Muscle layer of colon (tissue), 2 donors: ENCODE data around the gene PAPOLA.
A peak's percentile ranks its signal among the peaks of the same experiment; 100 is the strongest.

Experiments used
- H3K27ac ChIP-seq: one replicate; pipeline ENCODE4 v1.7.0; 2013; ENCODE audit warnings: low read depth, mild to moderate bottlenecking, low read length, moderate library complexity
- H3K27me3 ChIP-seq, 2 donors: one replicate each; pipeline ENCODE4 v1.7.0; 2013; ENCODE audit warnings: low read length in 2 of 2, mild to moderate bottlenecking in 2 of 2; ENCODE audit not compliant: insufficient read depth in 2 of 2, control insufficient read depth in 1 of 2
- H3K36me3 ChIP-seq: one replicate; pipeline ENCODE4 v1.7.0; 2013; ENCODE audit warnings: mild to moderate bottlenecking, low read length; ENCODE audit not compliant: insufficient read depth
- H3K4me1 ChIP-seq: one replicate; pipeline ENCODE4 v1.7.0; 2013; ENCODE audit warnings: mild to moderate bottlenecking, low read length; ENCODE audit not compliant: insufficient read depth
- H3K4me3 ChIP-seq, 2 donors: one replicate each; pipeline ENCODE4 v1.7.0; 2013; ENCODE audit warnings: low read length in 2 of 2, low read depth in 1 of 2, mild to moderate bottlenecking in 1 of 2, moderate library complexity in 1 of 2
- H3K9ac ChIP-seq: one replicate; pipeline ENCODE4 v1.7.0; 2013; ENCODE audit warnings: low read length
- H3K9me3 ChIP-seq: one replicate; pipeline ENCODE4 v1.7.0; 2013; ENCODE audit warnings: mild to moderate bottlenecking, low read length
- donor health status: abdominal sarcoma.
- donor health status: Adenocarcinoma of cecum.

The PAPOLA gene

GRCh38 chr14:96588410-96589257 is 86.5 kb downstream of the PAPOLA start:
- H3K27ac ChIP-seq = no peak overlapping the region
- H3K9ac ChIP-seq = no peak overlapping the region
- no peak overlapping the region for H3K4me3 ChIP-seq
- peaks cover 9 to 63% of the 10 kb centered on the region in 2 donors for H3K27me3 ChIP-seq
- peaks cover 7% of the 10 kb centered on the region for H3K4me1 ChIP-seq
- H3K9me3 ChIP-seq = no peaks in the 10 kb centered on the region
- H3K36me3 ChIP-seq = no peaks in the 10 kb centered on the region

- Histone ChIP-seq H3K27me3 (peaks cover 9 to 58% of the 10 kb centered on the region in 2 donors), H3K27ac (no peak overlapping the region), H3K9me3 (no peaks in the 10 kb centered on the region), H3K4me3 (no peak overlapping the region), H3K9ac (no peak overlapping the region), H3K36me3 (no peaks in the 10 kb centered on the region), H3K4me1 (peaks cover 7% of the 10 kb centered on the region)
Measured at GRCh38 chr14:96589577-96589976, 87.4 kb downstream of the PAPOLA start.

GRCh38 chr14:96590190-96590864 is 88.1 kb downstream of the PAPOLA start:
- Histone ChIP-seq H3K27ac (no peak overlapping the region), H3K4me1 (peaks cover 7% of the 10 kb centered on the region), H3K9me3 (no peaks in the 10 kb centered on the region), H3K27me3 (peaks cover 9 to 51% of the 10 kb centered on the region in 2 donors), H3K36me3 (no peaks in the 10 kb centered on the region), H3K4me3 (no peak overlapping the region), H3K9ac (no peak overlapping the region)

GRCh38 chr14:96592591-96593386 is 90.6 kb downstream of the PAPOLA start:
- Histone ChIP-seq H3K9me3 (no peaks in the 10 kb centered on the region), H3K27ac (no peak overlapping the region), H3K27me3 (peaks cover 9 to 29% of the 10 kb centered on the region in 2 donors), H3K4me1 (peaks cover 7% of the 10 kb centered on the region), H3K9ac (no peak overlapping the region), H3K4me3 (peak overlapping the region; percentile 16 to 41), H3K36me3 (no peaks in the 10 kb centered on the region)

- no peaks in the 10 kb centered on the region for H3K36me3 ChIP-seq
- H3K4me3 ChIP-seq = no peak overlapping the region
- H3K9me3 ChIP-seq = no peaks in the 10 kb centered on the region
- peaks cover 7% of the 10 kb centered on the region for H3K4me1 ChIP-seq
- no peak overlapping the region for H3K9ac ChIP-seq
- H3K27me3 ChIP-seq = peaks cover 9 to 27% of the 10 kb centered on the region in 2 donors
- no peak overlapping the region for H3K27ac ChIP-seq
Measured at GRCh38 chr14:96594961-96595360, 92.8 kb downstream of the PAPOLA start.

GRCh38 chr14:96597680-96598079 is 95.5 kb downstream of the PAPOLA start:
- H3K9ac ChIP-seq = no peak overlapping the region
- peaks cover 5% of the 10 kb centered on the region for H3K4me1 ChIP-seq
- no peaks in the 10 kb centered on the region for H3K36me3 ChIP-seq
- H3K27me3 ChIP-seq = peaks cover 9 to 14% of the 10 kb centered on the region in 2 donors
- no peak overlapping the region for H3K27ac ChIP-seq
- H3K4me3 ChIP-seq = no peak overlapping the region
- no peaks in the 10 kb centered on the region for H3K9me3 ChIP-seq

GRCh38 chr14:96598332-96598928 is 96.2 kb downstream of the PAPOLA start:
- no peak overlapping the region for H3K27ac ChIP-seq
- no peak overlapping the region for H3K4me3 ChIP-seq
- no peak overlapping the region for H3K9ac ChIP-seq
- H3K27me3 ChIP-seq = peaks cover 1 to 7% of the 10 kb centered on the region in 2 donors
- H3K9me3 ChIP-seq = no peaks in the 10 kb centered on the region
- H3K4me1 ChIP-seq = no peaks in the 10 kb centered on the region
- no peaks in the 10 kb centered on the region for H3K36me3 ChIP-seq

GRCh38 chr14:96599076-96599475 is 96.9 kb downstream of the PAPOLA start:
- H3K4me1 ChIP-seq = no peaks in the 10 kb centered on the region
- H3K9me3 ChIP-seq = no peaks in the 10 kb centered on the region
- H3K36me3 ChIP-seq = no peaks in the 10 kb centered on the region
- H3K27me3 ChIP-seq = peaks cover 0 to 4% of the 10 kb centered on the region in 2 donors
- no peak overlapping the region for H3K4me3 ChIP-seq
- no peak overlapping the region for H3K9ac ChIP-seq
- no peak overlapping the region for H3K27ac ChIP-seq

GRCh38 chr14:96602186-96602585 is 100.0 kb downstream of the PAPOLA start:
- no peak overlapping the region for H3K4me3 ChIP-seq
- H3K27ac ChIP-seq = no peak overlapping the region
- H3K4me1 ChIP-seq = no peaks in the 10 kb centered on the region
- no peaks in the 10 kb centered on the region for H3K36me3 ChIP-seq
- no peaks in the 10 kb centered on the region for H3K27me3 ChIP-seq
- H3K9me3 ChIP-seq = no peaks in the 10 kb centered on the region
- no peak overlapping the region for H3K9ac ChIP-seq

- Histone ChIP-seq H3K27me3 (no peaks in the 10 kb centered on the region), H3K4me1 (no peaks in the 10 kb centered on the region), H3K4me3 (no peak overlapping the region), H3K9me3 (no peaks in the 10 kb centered on the region), H3K9ac (no peak overlapping the region), H3K27ac (no peak overlapping the region), H3K36me3 (no peaks in the 10 kb centered on the region)
Measured at GRCh38 chr14:96603350-96604255, 101.4 kb downstream of the PAPOLA start.
